H1 (cell line): Measurements from ENCODE around the gene RAB3B.

Experiments
- CTBP2 ChIP-seq: IDR thresholded peaks from 2 replicates; pipeline ENCODE4 v1.7.0; 2011; ENCODE audit warnings: borderline replicate concordance, mild to moderate bottlenecking, moderate library complexity, mixed read lengths, low read length; ENCODE audit not compliant: insufficient read depth, insufficient read length
- EP300 ChIP-seq, 2 experiments: IDR thresholded peaks; 1 replicate in 1 of 2; 2 replicates in 1 of 2; pipeline ENCODE4 v1.6.1; 2011 to 2012; ENCODE audit warnings: low read depth in 2 of 2, low read length in 2 of 2, mild to moderate bottlenecking in 2 of 2, borderline replicate concordance in 1 of 2, inconsistent platforms in 1 of 2, moderate library complexity in 1 of 2
- EZH2 ChIP-seq: fragments of 200-600 bp; sonication (generic); IDR thresholded peaks from 2 replicates; pipeline ENCODE4 v1.7.1; 2012; ENCODE audit warnings: low read depth, mild to moderate bottlenecking, moderate library complexity, low read length, inconsistent platforms; ENCODE audit not compliant: severe bottlenecking
- GABPA ChIP-seq: IDR thresholded peaks from 2 replicates; pipeline ENCODE4 v1.6.1; 2011; ENCODE audit warnings: mild to moderate bottlenecking, low read length, moderate library complexity, borderline replicate concordance; ENCODE audit not compliant: insufficient read depth
- GTF2F1 ChIP-seq: IDR thresholded peaks from 2 replicates; pipeline ENCODE4 v1.6.1; 2012; ENCODE audit warnings: low read depth, low read length, improper control_type of control experiment, borderline replicate concordance
- PHF8 ChIP-seq: fragments of 200-600 bp; sonication (generic); conservative IDR thresholded peaks from 2 replicates; pipeline ENCODE4 v1.7.1; 2012; ENCODE audit warnings: low read depth, mild to moderate bottlenecking, inconsistent platforms, low read length, moderate library complexity
- POLR2A ChIP-seq, 2 experiments: IDR thresholded peaks; 1 replicate in 1 of 2; 2 replicates in 1 of 2; pipeline ENCODE4 v1.6.1; 2011; ENCODE audit warnings: low read depth in 2 of 2, low read length in 2 of 2, mild to moderate bottlenecking in 2 of 2; ENCODE audit errors: control extremely low read depth in 1 of 2
- RFX5 ChIP-seq: IDR thresholded peaks from 2 replicates; pipeline ENCODE4 v1.6.1; 2011; ENCODE audit warnings: low read depth, low read length, improper control_type of control experiment, borderline replicate concordance
- TF ChIP-seq, protein P1 (sequence below), 3 experiments: IDR thresholded peaks; 1 replicate in 2 of 3; 2 replicates in 1 of 3; pipeline versions ENCODE4 v1.5.1 to v1.6.1; 2011; ENCODE audit warnings: low read length in 3 of 3, mild to moderate bottlenecking in 3 of 3, inconsistent platforms in 2 of 3, low read depth in 1 of 3, moderate library complexity in 1 of 3; ENCODE audit not compliant: insufficient read depth in 1 of 3; ENCODE audit errors: control extremely low read depth in 1 of 3

DNA sequence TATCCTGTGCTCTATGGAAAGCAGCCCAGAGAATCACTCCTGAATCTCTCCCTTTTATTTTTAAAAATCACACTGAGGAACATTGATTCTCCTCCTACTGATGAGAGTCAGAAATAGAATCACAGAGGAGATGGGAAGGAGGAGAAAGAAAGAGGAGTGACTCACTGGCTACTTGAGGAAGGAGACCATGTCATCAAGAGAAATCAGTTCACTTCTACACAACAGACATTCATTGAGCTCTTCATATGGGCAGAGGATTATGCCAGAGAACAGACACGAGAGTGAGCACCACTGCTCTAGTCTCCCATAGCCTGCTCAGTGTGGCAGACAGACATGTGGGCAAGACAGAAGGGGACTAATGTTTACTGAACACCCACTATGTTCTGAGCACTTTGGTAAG, 44.2 kb downstream of the RAB3B start:
- TF ChIP-seq EZH2 (no peak), GTF2F1 (no peak), EP300 (IDR thresholded peaks at IDR 0.05; ENCODE audit: borderline replicate concordance in 1 of 2, low read depth in 2 of 2, low read length in 2 of 2) (no peak), POLR2A (IDR thresholded peaks at IDR 0.05; ENCODE audit: control extremely low read depth in 1 of 2, low read depth in 2 of 2, low read length in 2 of 2) (no peak), RFX5 (no peak), CTBP2 (no peak), PHF8 (no peak), GABPA (no peak)
- TF ChIP-seq, protein P1, sequence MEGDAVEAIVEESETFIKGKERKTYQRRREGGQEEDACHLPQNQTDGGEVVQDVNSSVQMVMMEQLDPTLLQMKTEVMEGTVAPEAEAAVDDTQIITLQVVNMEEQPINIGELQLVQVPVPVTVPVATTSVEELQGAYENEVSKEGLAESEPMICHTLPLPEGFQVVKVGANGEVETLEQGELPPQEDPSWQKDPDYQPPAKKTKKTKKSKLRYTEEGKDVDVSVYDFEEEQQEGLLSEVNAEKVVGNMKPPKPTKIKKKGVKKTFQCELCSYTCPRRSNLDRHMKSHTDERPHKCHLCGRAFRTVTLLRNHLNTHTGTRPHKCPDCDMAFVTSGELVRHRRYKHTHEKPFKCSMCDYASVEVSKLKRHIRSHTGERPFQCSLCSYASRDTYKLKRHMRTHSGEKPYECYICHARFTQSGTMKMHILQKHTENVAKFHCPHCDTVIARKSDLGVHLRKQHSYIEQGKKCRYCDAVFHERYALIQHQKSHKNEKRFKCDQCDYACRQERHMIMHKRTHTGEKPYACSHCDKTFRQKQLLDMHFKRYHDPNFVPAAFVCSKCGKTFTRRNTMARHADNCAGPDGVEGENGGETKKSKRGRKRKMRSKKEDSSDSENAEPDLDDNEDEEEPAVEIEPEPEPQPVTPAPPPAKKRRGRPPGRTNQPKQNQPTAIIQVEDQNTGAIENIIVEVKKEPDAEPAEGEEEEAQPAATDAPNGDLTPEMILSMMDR (IDR thresholded peaks at IDR 0.05; ENCODE audit: control extremely low read depth in 1 of 3, insufficient read depth in 1 of 3, low read depth in 1 of 3, low read length in 3 of 3), result no peak
